Measurements from ENCODE around the gene HELZ2. TPM values are rescaled to one million over a fixed set of nuclear protein-coding genes. Genes with fewer than 3 reads are reported as not detected.
A peak's percentile ranks its signal among the peaks of the same experiment; 100 is the strongest.

The HELZ2 gene
- polyA plus RNA-seq, 1 of the 3 experiments (the other 2 are of a cell fraction): 7.6 TPM

DNA sequence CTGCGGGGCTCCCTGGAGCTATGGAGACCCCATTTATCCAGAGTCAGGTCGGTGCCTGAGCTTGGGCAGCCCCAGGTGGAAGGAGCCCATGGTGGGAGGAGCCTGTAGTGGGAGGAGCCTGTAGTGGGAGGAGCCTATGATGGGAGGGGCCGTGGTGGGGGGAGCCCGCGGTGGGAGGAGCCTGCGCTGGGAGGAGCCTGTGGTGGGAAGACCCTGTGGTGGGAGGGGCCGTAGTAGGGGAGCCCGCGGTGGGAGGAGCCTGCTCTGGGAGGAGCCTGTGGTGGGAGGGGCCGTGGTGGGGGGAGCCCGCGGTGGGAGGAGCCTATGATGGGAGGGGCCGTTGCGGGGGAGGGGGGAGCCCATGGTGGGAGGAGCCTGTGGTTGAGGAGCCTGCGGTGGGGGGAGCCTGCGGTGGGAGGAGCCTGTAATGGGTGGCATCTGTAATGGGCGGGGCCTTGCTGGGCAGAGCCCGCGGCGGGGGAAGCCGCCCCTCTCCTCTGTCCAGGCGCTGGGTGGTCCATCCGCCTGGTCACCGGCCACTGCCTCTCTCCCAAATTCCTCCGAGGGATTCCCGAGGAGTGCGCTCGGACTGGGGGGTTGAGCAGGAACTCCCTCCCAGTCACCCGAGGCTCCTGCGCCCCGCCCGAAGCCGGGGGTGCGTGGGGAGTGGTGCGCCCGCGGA, 20.6 kb downstream of the HELZ2 start:
- H3K27me3 ChIP-seq (ENCODE audit: insufficient read depth): no peaks in the 10 kb centered on the region
- peaks cover 9% of the 10 kb centered on the region for H3F3A ChIP-seq (replicated peaks; ENCODE audit: insufficient read depth)
- H3K36me3 ChIP-seq (replicated peaks in 1 of 2; ENCODE audit: control insufficient read depth in 1 of 2, insufficient read depth in 2 of 2, low read length in 1 of 2): no peaks in the 10 kb centered on the region
- H4K20me1 ChIP-seq (ENCODE audit: insufficient read depth): no peaks in the 10 kb centered on the region
- peak overlapping the region; percentile 77 for H3K9ac ChIP-seq
- POLR2A ChIA-PET: interaction anchor here (0.6 to 1.2 kb wide), 3 partner anchors 14 to 418 kb away, joined by 3 to 5 read pairs (median 4); partner anchors contain the start of gene STMN3
- no peaks in the 10 kb centered on the region for H3K79me2 ChIP-seq (ENCODE audit: insufficient read depth)
- H3K9me2 ChIP-seq: no peaks in the 10 kb centered on the region
- peaks cover 0 to 14% of the 10 kb centered on the region in 2 experiments; a peak in 1 of 4 replicates for H3K4me1 ChIP-seq (ENCODE audit: control insufficient read depth in 1 of 2, insufficient read depth in 2 of 2, low read depth in 1 of 2, low read length in 1 of 2)
- H3K4me3 ChIP-seq (ENCODE audit: low read depth in 2 of 2, low read length in 1 of 2): peak overlapping the region; percentile 71 to 85
- H3K4me2 ChIP-seq: peak overlapping the region; percentile 99
- CTCF ChIA-PET: interaction anchor here (0.6 to 8.2 kb wide), 3 partner anchors 14 to 402 kb away, joined by 3 to 66 read pairs (median 4); partner anchors contain the start of genes PPDPF and PTK6
- 0 out of 2 replicates have a peak, but pooled peaks have one; percentile 27 for TF ChIP-seq POLR2AphosphoS5 (IDR thresholded peaks at IDR 0.05; ENCODE audit: low read depth, low read length)
- TF ChIP-seq NRF1 (IDR thresholded peaks at IDR 0.05; ENCODE audit: low read depth, low read length): peak; percentile 56
- no peak for TF ChIP-seq RFX5 (IDR thresholded peaks at IDR 0.05; ENCODE audit: low read length)
- 11% methylated on average over 17 of the region's 37 CpGs for WGBS (ENCODE audit: low lambda C conversion rate)
- DNase-seq: peak; percentile 98
- no peaks in the 10 kb centered on the region for H3K9me3 ChIP-seq
- H3K27ac ChIP-seq (ENCODE audit: low read depth in 2 of 2, low read length in 1 of 2): peak overlapping the region in 1 of 2 experiments; percentile 75; a peak in 1 of 4 replicates
- peak overlapping the region; percentile 92; the same call in 1 of the 2 replicates for H2AFZ ChIP-seq (ENCODE audit: low read depth)

DNA sequence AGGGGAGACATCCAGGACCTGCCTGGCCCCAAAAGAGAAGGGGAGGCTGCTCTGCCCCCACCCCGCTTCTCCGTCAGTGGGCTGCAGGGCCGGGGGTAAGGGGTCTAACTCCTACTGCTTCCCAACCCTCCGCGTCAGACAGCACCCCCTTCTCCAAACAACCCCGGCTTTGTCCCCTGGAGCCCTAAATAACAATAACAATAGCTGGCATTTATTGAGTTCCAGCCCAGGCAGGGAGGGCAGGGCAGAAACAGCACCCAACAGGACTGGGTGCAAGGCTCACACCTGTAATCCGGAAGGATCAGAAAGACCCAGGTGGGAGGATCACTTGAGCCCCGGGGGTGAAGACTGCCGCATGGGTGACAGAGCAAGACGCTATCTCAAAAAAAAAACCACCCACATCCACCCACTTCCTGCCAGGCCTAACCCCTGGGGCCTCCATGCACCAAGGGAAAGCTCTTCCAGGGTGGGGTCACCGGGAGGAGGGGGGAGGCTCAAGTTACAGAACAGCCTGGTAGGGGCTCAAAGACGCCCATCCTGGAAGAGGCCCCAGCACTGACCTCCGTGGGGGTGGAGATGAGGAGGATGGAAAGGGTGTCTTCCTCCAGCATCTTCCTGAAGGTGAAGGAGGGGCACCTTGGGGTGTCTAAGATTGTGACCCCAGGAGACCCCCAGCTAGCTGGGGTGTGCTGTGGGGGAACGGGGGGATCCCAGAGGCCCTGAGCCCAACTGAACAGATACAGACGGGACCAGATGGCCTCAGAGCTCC, 21.4 kb downstream of the HELZ2 start:
- H3K36me3 ChIP-seq (replicated peaks in 1 of 2; ENCODE audit: control insufficient read depth in 1 of 2, insufficient read depth in 2 of 2, low read length in 1 of 2): no peaks in the 10 kb centered on the region
- POLR2A ChIA-PET: interaction anchor here (1.2 kb wide), 2 partner anchors 13 to 101 kb away, joined by 4 to 5 read pairs; partner anchors contain the start of gene STMN3
- no peaks in the 10 kb centered on the region for H3K79me2 ChIP-seq (ENCODE audit: insufficient read depth)
- H3F3A ChIP-seq (replicated peaks; ENCODE audit: insufficient read depth): peaks cover 9% of the 10 kb centered on the region
- no peak overlapping the region for H3K4me2 ChIP-seq
- DNase-seq: no peak
- no peak for TF ChIP-seq TAF1 (IDR thresholded peaks at IDR 0.05; ENCODE audit: borderline replicate concordance, low read depth, low read length)
- TF ChIP-seq, protein P1, sequence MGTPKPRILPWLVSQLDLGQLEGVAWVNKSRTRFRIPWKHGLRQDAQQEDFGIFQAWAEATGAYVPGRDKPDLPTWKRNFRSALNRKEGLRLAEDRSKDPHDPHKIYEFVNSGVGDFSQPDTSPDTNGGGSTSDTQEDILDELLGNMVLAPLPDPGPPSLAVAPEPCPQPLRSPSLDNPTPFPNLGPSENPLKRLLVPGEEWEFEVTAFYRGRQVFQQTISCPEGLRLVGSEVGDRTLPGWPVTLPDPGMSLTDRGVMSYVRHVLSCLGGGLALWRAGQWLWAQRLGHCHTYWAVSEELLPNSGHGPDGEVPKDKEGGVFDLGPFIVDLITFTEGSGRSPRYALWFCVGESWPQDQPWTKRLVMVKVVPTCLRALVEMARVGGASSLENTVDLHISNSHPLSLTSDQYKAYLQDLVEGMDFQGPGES (IDR thresholded peaks at IDR 0.05; ENCODE audit: low read depth, low read length): no peak
- H3K27ac ChIP-seq (ENCODE audit: low read depth in 2 of 2, low read length in 1 of 2): no peak overlapping the region; a peak in 1 of 4 replicates
- H3K9ac ChIP-seq: no peak overlapping the region
- peaks cover 0 to 14% of the 10 kb centered on the region in 2 experiments; a peak in 1 of 4 replicates for H3K4me1 ChIP-seq (ENCODE audit: control insufficient read depth in 1 of 2, insufficient read depth in 2 of 2, low read depth in 1 of 2, low read length in 1 of 2)
- H4K20me1 ChIP-seq (ENCODE audit: insufficient read depth): no peaks in the 10 kb centered on the region
- H3K9me3 ChIP-seq: no peaks in the 10 kb centered on the region
- no peak overlapping the region for H2AFZ ChIP-seq (ENCODE audit: low read depth)
- WGBS (ENCODE audit: low lambda C conversion rate): 73% methylated on average over 14 of the region's 15 CpGs
- H3K4me3 ChIP-seq (ENCODE audit: low read depth in 2 of 2, low read length in 1 of 2): no peak overlapping the region
- H3K9me2 ChIP-seq: no peaks in the 10 kb centered on the region
- H3K27me3 ChIP-seq (ENCODE audit: insufficient read depth): no peaks in the 10 kb centered on the region
- CTCF ChIA-PET: interaction anchor here (0.6 to 8.2 kb wide), 3 partner anchors 14 to 402 kb away, joined by 3 to 66 read pairs (median 4); partner anchors contain the start of genes PPDPF and PTK6

GRCh38 chr20:63551068-63551467, 23.0 kb downstream of the HELZ2 start:
- Histone ChIP-seq H3K4me1 (ENCODE audit: control insufficient read depth in 1 of 2, insufficient read depth in 2 of 2, low read depth in 1 of 2, low read length in 1 of 2) (peaks cover 0 to 14% of the 10 kb centered on the region in 2 experiments; a peak in 1 of 4 replicates), H3F3A (replicated peaks; ENCODE audit: insufficient read depth) (peaks cover 9% of the 10 kb centered on the region), H3K9ac (no peak overlapping the region), H3K79me2 (ENCODE audit: insufficient read depth) (no peaks in the 10 kb centered on the region), H4K20me1 (ENCODE audit: insufficient read depth) (no peaks in the 10 kb centered on the region), H3K36me3 (replicated peaks in 1 of 2; ENCODE audit: control insufficient read depth in 1 of 2, insufficient read depth in 2 of 2, low read length in 1 of 2) (no peaks in the 10 kb centered on the region), H3K9me2 (no peaks in the 10 kb centered on the region), H3K9me3 (no peaks in the 10 kb centered on the region), H3K4me3 (ENCODE audit: low read depth in 2 of 2, low read length in 1 of 2) (no peak overlapping the region), H3K4me2 (no peak overlapping the region), H2AFZ (ENCODE audit: low read depth) (no peak overlapping the region), H3K27me3 (ENCODE audit: insufficient read depth) (no peaks in the 10 kb centered on the region), H3K27ac (ENCODE audit: low read depth in 2 of 2, low read length in 1 of 2) (no peak overlapping the region)
- no peak for DNase-seq
- ChIA-PET CTCF (interaction anchor here (0.6 to 8.2 kb wide), 3 partner anchors 12 to 189 kb away, joined by 3 to 66 read pairs (median 3); partner anchors contain the start of gene PTK6), POLR2A (no interaction called here)
- 63% methylated on average over 9 of the region's 9 CpGs for WGBS (ENCODE audit: low lambda C conversion rate)
- TF ChIP-seq, protein P2, sequence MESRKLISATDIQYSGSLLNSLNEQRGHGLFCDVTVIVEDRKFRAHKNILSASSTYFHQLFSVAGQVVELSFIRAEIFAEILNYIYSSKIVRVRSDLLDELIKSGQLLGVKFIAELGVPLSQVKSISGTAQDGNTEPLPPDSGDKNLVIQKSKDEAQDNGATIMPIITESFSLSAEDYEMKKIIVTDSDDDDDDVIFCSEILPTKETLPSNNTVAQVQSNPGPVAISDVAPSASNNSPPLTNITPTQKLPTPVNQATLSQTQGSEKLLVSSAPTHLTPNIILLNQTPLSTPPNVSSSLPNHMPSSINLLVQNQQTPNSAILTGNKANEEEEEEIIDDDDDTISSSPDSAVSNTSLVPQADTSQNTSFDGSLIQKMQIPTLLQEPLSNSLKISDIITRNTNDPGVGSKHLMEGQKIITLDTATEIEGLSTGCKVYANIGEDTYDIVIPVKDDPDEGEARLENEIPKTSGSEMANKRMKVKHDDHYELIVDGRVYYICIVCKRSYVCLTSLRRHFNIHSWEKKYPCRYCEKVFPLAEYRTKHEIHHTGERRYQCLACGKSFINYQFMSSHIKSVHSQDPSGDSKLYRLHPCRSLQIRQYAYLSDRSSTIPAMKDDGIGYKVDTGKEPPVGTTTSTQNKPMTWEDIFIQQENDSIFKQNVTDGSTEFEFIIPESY (IDR thresholded peaks at IDR 0.05; ENCODE audit: borderline replicate concordance, low read depth): no peak
- no peak for TF ChIP-seq TAF1 (IDR thresholded peaks at IDR 0.05; ENCODE audit: borderline replicate concordance, low read depth, low read length)
- no peak for TF ChIP-seq EP300 (IDR thresholded peaks at IDR 0.05; ENCODE audit: borderline replicate concordance in 1 of 2, low read depth in 1 of 2, low read length in 1 of 2)
- TF ChIP-seq JUND (IDR thresholded peaks at IDR 0.05): no peak
- no peak for TF ChIP-seq PBX3 (IDR thresholded peaks at IDR 0.05)
- TF ChIP-seq, protein P3, sequence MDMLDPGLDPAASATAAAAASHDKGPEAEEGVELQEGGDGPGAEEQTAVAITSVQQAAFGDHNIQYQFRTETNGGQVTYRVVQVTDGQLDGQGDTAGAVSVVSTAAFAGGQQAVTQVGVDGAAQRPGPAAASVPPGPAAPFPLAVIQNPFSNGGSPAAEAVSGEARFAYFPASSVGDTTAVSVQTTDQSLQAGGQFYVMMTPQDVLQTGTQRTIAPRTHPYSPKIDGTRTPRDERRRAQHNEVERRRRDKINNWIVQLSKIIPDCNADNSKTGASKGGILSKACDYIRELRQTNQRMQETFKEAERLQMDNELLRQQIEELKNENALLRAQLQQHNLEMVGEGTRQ (IDR thresholded peaks at IDR 0.05; ENCODE audit: borderline replicate concordance, low read depth, low read length): no peak
- TF ChIP-seq, protein P4, sequence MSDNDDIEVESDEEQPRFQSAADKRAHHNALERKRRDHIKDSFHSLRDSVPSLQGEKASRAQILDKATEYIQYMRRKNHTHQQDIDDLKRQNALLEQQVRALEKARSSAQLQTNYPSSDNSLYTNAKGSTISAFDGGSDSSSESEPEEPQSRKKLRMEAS (IDR thresholded peaks at IDR 0.05; ENCODE audit: low read depth): no peak

Data from SK-N-SH (cell line).